ENCODE measurements around the gene UBE2H.
"Not testable (repeated sequence)": the region's sequence is repeated elsewhere in the genome, so short reads cannot be mapped to it uniquely, and the experiment has no call there.

Gene UBE2H

GRCh38 chr7:129870668-129871067, 82.1 kb downstream of the UBE2H start:
- DNase-seq (ENCODE audit: low read depth) = no peak

- DNase-seq (ENCODE audit: low read depth) = no peak
Observed at GRCh38 chr7:129866251-129866650, 86.5 kb downstream of the UBE2H start.

GRCh38 chr7:129865925-129866201, 86.9 kb downstream of the UBE2H start:
- no peak for DNase-seq (ENCODE audit: low read depth)

GRCh38 chr7:129865093-129865924, 87.5 kb downstream of the UBE2H start:
- no peak for DNase-seq (ENCODE audit: low read depth)

- not testable (repeated sequence) for DNase-seq (ENCODE audit: low read depth)
Observed at GRCh38 chr7:129864676-129865075, 88.1 kb downstream of the UBE2H start.

GRCh38 chr7:129864042-129864441, 88.7 kb downstream of the UBE2H start:
- no peak for DNase-seq (ENCODE audit: low read depth)

- no peak for DNase-seq (ENCODE audit: low read depth)
Observed at GRCh38 chr7:129862682-129863081, 90.1 kb downstream of the UBE2H start.

GRCh38 chr7:129860784-129861183, 92.0 kb downstream of the UBE2H start:
- not testable (repeated sequence) for DNase-seq (ENCODE audit: low read depth)

- no peak for DNase-seq (ENCODE audit: low read depth)
Observed at GRCh38 chr7:129859183-129859582, 93.6 kb downstream of the UBE2H start.

- no peak for DNase-seq (ENCODE audit: low read depth)
Observed at GRCh38 chr7:129858490-129858889, 94.3 kb downstream of the UBE2H start.

- DNase-seq (ENCODE audit: low read depth) = no peak
Observed at GRCh38 chr7:129857313-129857712, 95.4 kb downstream of the UBE2H start.

- DNase-seq (ENCODE audit: low read depth) = no peak
Observed at GRCh38 chr7:129855935-129856717, 96.6 kb downstream of the UBE2H start.

- DNase-seq (ENCODE audit: low read depth) = no peak
Observed at GRCh38 chr7:129855234-129855673, 97.5 kb downstream of the UBE2H start.

GRCh38 chr7:129854401-129854800, 98.4 kb downstream of the UBE2H start:
- DNase-seq (ENCODE audit: low read depth) = no peak

GRCh38 chr7:129853661-129854268, 99.0 kb downstream of the UBE2H start:
- no peak for DNase-seq (ENCODE audit: low read depth)

- DNase-seq (ENCODE audit: low read depth) = no peak
Observed at GRCh38 chr7:129851809-129852208, 101.0 kb downstream of the UBE2H start.

GRCh38 chr7:129851174-129851573, 101.6 kb downstream of the UBE2H start:
- DNase-seq (ENCODE audit: low read depth) = no peak

- DNase-seq (ENCODE audit: low read depth) = no peak
Observed at GRCh38 chr7:129848436-129848835, 104.3 kb downstream of the UBE2H start.

- DNase-seq (ENCODE audit: low read depth) = no peak
Observed at GRCh38 chr7:129845972-129846327, 106.8 kb downstream of the UBE2H start.

- no peak for DNase-seq (ENCODE audit: low read depth)
Observed at GRCh38 chr7:129845178-129845971, 107.4 kb downstream of the UBE2H start.

- no peak for DNase-seq (ENCODE audit: low read depth)
Observed at GRCh38 chr7:129843978-129844840, 108.6 kb downstream of the UBE2H start.
